OCI-LY7 (cell line): ENCODE data around the gene MXD1.

Experiments
- CTCF ChIP-seq: fragments of 200-600 bp; sonication (generic); conservative IDR thresholded peaks from 2 replicates; pipeline ENCODE4 v1.5.1; 2014; ENCODE audit warnings: mild to moderate bottlenecking, antibody characterized with exemption, low read length, moderate library complexity, mixed read lengths
- EZH2phosphoT487 ChIP-seq: fragments of 200-600 bp; sonication (generic); IDR thresholded peaks from 2 replicates; pipeline ENCODE4 v1.6.1; 2018; ENCODE audit warnings: low read depth, borderline replicate concordance, mild to moderate bottlenecking, mixed run types, antibody characterized with exemption, low read length, moderate library complexity, mixed read lengths

GRCh38 chr2:69935011-69935410, 20.1 kb downstream of the MXD1 start:
- no peak for TF ChIP-seq CTCF
- no peak for TF ChIP-seq EZH2phosphoT487
